GM12878 (cell line): ENCODE results near the gene FMN2. TPM values are rescaled to one million over a fixed set of nuclear protein-coding genes. Genes with fewer than 3 reads are reported as not detected.

Experiments used
- ATAC-seq: fragments of 200-7000 bp; cut with Tn5 transposase; 3 replicates; pipeline ENCODE4 v1.9.1; 2020; ENCODE audit warnings: mild to moderate bottlenecking, moderate library complexity
- BruUV-seq: library from RNA; stranded (reverse); fragments of 400-500 nt; replicated peaks from 2 replicates; lab custom pipeline; 2021; lab: Mats Ljungman, UMichigan
- CTCF ChIA-PET: fragments of 300-600 bp; sonication (Branson Sonifier 250); formaldehyde crosslinking; extraction: SDS; loops from one replicate; lab custom pipeline; 2021; ENCODE audit warnings: inconsistent platforms; lab: Yijun Ruan, JAX
- POLR2A ChIA-PET: fragments of 350-600 bp; formaldehyde crosslinking; extraction: SDS; loops from one replicate; lab custom pipeline; 2021; ENCODE audit warnings: inconsistent platforms; lab: Charles Lee
- RAD21 ChIA-PET: fragments of 300-600 bp; sonication (Branson Sonifier 250); formaldehyde crosslinking; loops from one replicate; lab custom pipeline; 2023; ENCODE audit warnings: antibody characterized with exemption; ENCODE audit not compliant: unreplicated experiment; lab: Charles Lee
- SMC1A ChIA-PET: fragments of 300-600 bp; sonication (Branson Sonifier 250); formaldehyde crosslinking; loops from one replicate; lab custom pipeline; 2023; ENCODE audit not compliant: unreplicated experiment, uncharacterized antibody; lab: Charles Lee
- DNase-seq: peaks from one replicate; pipeline ENCODE4 v3.0.0-alpha.2; 2011; ENCODE audit warnings: low read depth, low spot score
- FAIRE-seq: peaks from 3 replicates; lab custom pipeline; 2011; peaks lifted over from hg19 to GRCh38; lab: Jason Lieb, UNC
- H2AFZ ChIP-seq: 2 replicates; pipeline ENCODE4 v1.6.0; 2011; ENCODE audit warnings: low read depth, low read length, control low read depth; ENCODE audit not compliant: control insufficient read depth
- H3K27ac ChIP-seq: 2 replicates; pipeline ENCODE4 v1.5.1; 2011; ENCODE audit warnings: control low read depth; ENCODE audit not compliant: control insufficient read depth, insufficient read depth
- H3K27me3 ChIP-seq, 2 experiments: replicated peaks in 1 of 2; 2 replicates each; pipeline versions ENCODE4 v1.6.0 to v1.6.1; 2011; ENCODE audit warnings: low read length in 1 of 2; ENCODE audit not compliant: control insufficient read depth in 2 of 2, insufficient read depth in 2 of 2
- H3K36me3 ChIP-seq, 2 experiments: 2 replicates each; pipeline ENCODE4 v1.5.1; 2011; ENCODE audit warnings: low read length in 1 of 2; ENCODE audit not compliant: control insufficient read depth in 2 of 2, insufficient read depth in 2 of 2
- H3K4me1 ChIP-seq: 2 replicates; pipeline ENCODE4 v1.6.1; 2011; ENCODE audit warnings: mild to moderate bottlenecking, low read length, moderate library complexity, mixed read lengths; ENCODE audit not compliant: control insufficient read depth, insufficient read depth
- H3K4me2 ChIP-seq: 2 replicates; pipeline ENCODE4 v1.6.0; 2011; ENCODE audit warnings: control low read depth; ENCODE audit not compliant: control insufficient read depth, insufficient read depth
- H3K4me3 ChIP-seq: fragments of 200-600 bp; sonication (generic); 2 replicates; pipeline ENCODE4 v1.5.1; 2016
- H3K79me2 ChIP-seq: 2 replicates; pipeline ENCODE4 v1.6.0; 2011; ENCODE audit warnings: low read length; ENCODE audit not compliant: control insufficient read depth, insufficient read depth
- H3K9ac ChIP-seq: 2 replicates; pipeline ENCODE4 v1.8.0; 2011; ENCODE audit warnings: low read length, control low read depth, mixed read lengths; ENCODE audit not compliant: control insufficient read depth, insufficient read depth
- H3K9me3 ChIP-seq: replicated peaks from 3 replicates; pipeline ENCODE4 v1.5.1; 2011; ENCODE audit warnings: mild to moderate bottlenecking, low read length; ENCODE audit not compliant: control insufficient read depth, insufficient read depth
- H4K20me1 ChIP-seq: 2 replicates; pipeline ENCODE4 v1.6.0; 2011; ENCODE audit not compliant: control insufficient read depth, insufficient read depth
- MEF2A ChIP-seq: IDR thresholded peaks from 2 replicates; pipeline ENCODE4 v1.6.1; 2011; ENCODE audit warnings: low read depth, mild to moderate bottlenecking, low read length, moderate library complexity; ENCODE audit not compliant: insufficient read depth
- MEF2B ChIP-seq: fragments of 450-650 bp; IDR thresholded peaks from 2 replicates; pipeline ENCODE4 v1.6.1; 2018; ENCODE audit warnings: mild to moderate bottlenecking, moderate library complexity; ENCODE audit not compliant: partially characterized antibody, poor library complexity, severe bottlenecking
- MTA2 ChIP-seq: fragments of 450-650 bp; IDR thresholded peaks from 2 replicates; pipeline ENCODE4 v1.6.1; 2016; ENCODE audit warnings: low read depth, mild to moderate bottlenecking, moderate library complexity
- ZBTB4 ChIP-seq: fragments of 450-650 bp; formaldehyde crosslinking; IDR thresholded peaks from 2 replicates; pipeline ENCODE4 v1.4.0; 2022; ENCODE audit warnings: mild to moderate bottlenecking, moderate library complexity
- ZNF592 ChIP-seq: fragments of 450-650 bp; IDR thresholded peaks from 2 replicates; pipeline ENCODE4 v1.6.1; 2017; ENCODE audit warnings: mild to moderate bottlenecking, moderate library complexity
- WGBS: methylation state at CpG from one replicate; pipeline ENCODE4 v1.1.6; 2016; ENCODE audit warnings: low lambda C conversion rate; ENCODE audit not compliant: insufficient replicate concordance, insufficient coverage; ENCODE audit errors: missing lambda C conversion rate; 5-methylcytosine and 5-hydroxymethylcytosine counted together
- in situ Hi-C: fragments of 300-500 bp; cut with MboI; formaldehyde crosslinking; loops from 9 replicates; pipeline ENCODE4 v1.14.3; 2018; ENCODE audit warnings: mixed read lengths
- intact Hi-C: fragments of 100-400 bp; cut with micrococcal nuclease; formaldehyde crosslinking; loops from one replicate; pipeline ENCODE4 v1.14.2; 2022; ENCODE audit not compliant: unreplicated experiment
- polyA plus RNA-seq, 11 experiments: library from polyadenylated mRNA; depleted of rRNA in 4 of 11; unstranded in 6 of 11; stranded (reverse) in 5 of 11; fragments of >200 nt; fragmentation: Nextera tagmentation in 4 of 11; fragmentation: Illumina TruSeq in 1 of 11; extraction: Ambion mirVana in 4 of 11; extraction: Trizol in 1 of 11; gene quantifications; 1 replicate in 1 of 11; 2 replicates in 10 of 11; pipeline versions ENCODE4 v1.2.1 to v1.2.3, GENCODE V29; 2011 to 2016; ENCODE audit warnings: inconsistent platforms in 2 of 11, missing spikeins in 2 of 11, low read depth in 1 of 11
- total RNA-seq, 4 experiments: library from RNA; depleted of rRNA in 3 of 4; stranded (reverse); fragments of >200 nt in 3 of 4; fragmentation: Illumina TruSeq in 1 of 4; extraction: Trizol in 1 of 4; gene quantifications; 2 replicates each; pipeline versions ENCODE4 v1.2.1 to v1.2.3, GENCODE V29; 2013 to 2021

FMN2 gene
- total and polyA plus RNA-seq, 10 of the 15 experiments (the other 5 are each of a cell fraction or from before 2014, with no cell fraction given), result 0.60 TPM; not detected in 9

- POLR2A ChIA-PET, result no interaction called here
- H3K36me3 ChIP-seq, result no peaks in the 10 kb centered on the region
- no peak overlapping the region for H3K27ac ChIP-seq
- in situ Hi-C loops, result no loop called here
- FAIRE-seq (no peak), ATAC-seq (no peak), DNase-seq (no peak)
- no peak overlapping the region for H3K9ac ChIP-seq
- intact Hi-C loops, result no loop called here
- H3K4me2 ChIP-seq, result no peak overlapping the region
- no peaks in the 10 kb centered on the region for H3K27me3 ChIP-seq
- TF ChIP-seq MEF2B, result no peak
- no peak for TF ChIP-seq MTA2
- TF ChIP-seq ZBTB4 (CRISPR knock-in tag), result no peak
- TF ChIP-seq ZNF592, result no peak
- no peak for TF ChIP-seq MEF2A
- no peak overlapping the region for H2AFZ ChIP-seq
- H3K9me3 ChIP-seq, result no peaks in the 10 kb centered on the region
- no TSS peak for BruUV-seq
- H3K4me3 ChIP-seq, result no peak overlapping the region
- H3K79me2 ChIP-seq, result no peaks in the 10 kb centered on the region
- RAD21 ChIA-PET, result no interaction called here
- no peaks in the 10 kb centered on the region for H3K4me1 ChIP-seq
- 32% methylated on average over 9 of the region's 9 CpGs for WGBS
- CTCF ChIA-PET, result no interaction called here
- H4K20me1 ChIP-seq, result no peaks in the 10 kb centered on the region
- SMC1A ChIA-PET, result no interaction called here
Observed at GRCh38 chr1:240058049-240058448, 33.6 kb upstream of the FMN2 start.
